SK-N-MC (cell line): ENCODE data around the gene GFI1B.

Experiments used
- DNase-seq: peaks from one replicate; pipeline ENCODE4 v3.0.0-alpha.2; 2011; ENCODE audit warnings: low read depth, low spot score
- H3K27ac ChIP-seq: fragments of 200-600 bp; sonication (generic); 2 replicates; pipeline ENCODE4 v1.5.1; 2016; ENCODE audit warnings: mixed run types
- H3K36me3 ChIP-seq: fragments of 200-600 bp; sonication (generic); 2 replicates; pipeline ENCODE4 v1.6.1; 2017; ENCODE audit warnings: antibody characterized with exemption, low read length, mixed read lengths; ENCODE audit not compliant: insufficient read depth
- H3K4me3 ChIP-seq: fragments of 200-600 bp; sonication (generic); 2 replicates; pipeline ENCODE4 v1.5.1; 2016
- H3K9ac ChIP-seq: fragments of 200-600 bp; sonication (generic); 2 replicates; pipeline ENCODE4 v1.8.0; 2017; ENCODE audit warnings: mixed run types, mixed read lengths; ENCODE audit not compliant: insufficient read length
- H3K9me3 ChIP-seq: fragments of 200-600 bp; sonication (generic); 2 replicates; pipeline ENCODE4 v1.6.1; 2017; ENCODE audit warnings: low read depth, mild to moderate bottlenecking, antibody characterized with exemption, low read length, moderate library complexity, mixed read lengths
- EZH2 ChIP-seq: fragments of 200-600 bp; sonication (generic); IDR thresholded peaks from one replicate; pipeline ENCODE4 v1.6.1; 2017; ENCODE audit warnings: antibody characterized with exemption
- FOXP2 ChIP-seq: optimal IDR thresholded peaks from 2 replicates; pipeline ENCODE3; 2011; ENCODE audit warnings: mild to moderate bottlenecking, moderate library complexity; ENCODE audit not compliant: insufficient read depth; ENCODE audit errors: extremely low read length, control extremely low read depth
- POLR2AphosphoS5 ChIP-seq: IDR thresholded peaks from 2 replicates; pipeline ENCODE4 v1.6.1; 2012; ENCODE audit warnings: mild to moderate bottlenecking, low read depth, low read length, borderline replicate concordance

The GFI1B gene

DNA sequence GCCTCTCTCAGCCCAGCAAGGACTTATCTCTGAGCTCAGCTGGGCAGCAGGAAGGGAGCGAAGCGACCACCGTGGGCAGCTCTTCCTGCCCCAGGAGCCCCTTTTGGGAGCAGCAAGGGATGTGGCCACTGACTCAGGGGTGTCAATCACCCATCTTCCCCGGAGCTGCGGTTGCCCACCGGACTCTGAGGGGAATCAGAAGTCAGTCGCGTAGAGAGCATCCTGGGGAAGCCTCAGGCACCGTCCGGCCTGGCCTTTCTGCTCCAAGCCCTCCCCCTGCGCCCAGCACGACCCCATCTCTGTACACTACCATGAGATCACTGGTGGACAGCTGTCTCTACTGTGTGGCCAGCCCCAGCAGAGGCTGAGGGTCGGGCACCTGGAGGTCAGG lies 24.6 kb downstream of the GFI1B start:
- DNase-seq, result no peak
- no peak overlapping the region for H3K4me3 ChIP-seq
- H3K9me3 ChIP-seq, result no peaks in the 10 kb centered on the region
- no peaks in the 10 kb centered on the region for H3K36me3 ChIP-seq
- H3K27ac ChIP-seq, result no peak overlapping the region
- TF ChIP-seq EZH2 (no peak), FOXP2 (no peak), POLR2AphosphoS5 (no peak)
- no peak overlapping the region for H3K9ac ChIP-seq

DNA sequence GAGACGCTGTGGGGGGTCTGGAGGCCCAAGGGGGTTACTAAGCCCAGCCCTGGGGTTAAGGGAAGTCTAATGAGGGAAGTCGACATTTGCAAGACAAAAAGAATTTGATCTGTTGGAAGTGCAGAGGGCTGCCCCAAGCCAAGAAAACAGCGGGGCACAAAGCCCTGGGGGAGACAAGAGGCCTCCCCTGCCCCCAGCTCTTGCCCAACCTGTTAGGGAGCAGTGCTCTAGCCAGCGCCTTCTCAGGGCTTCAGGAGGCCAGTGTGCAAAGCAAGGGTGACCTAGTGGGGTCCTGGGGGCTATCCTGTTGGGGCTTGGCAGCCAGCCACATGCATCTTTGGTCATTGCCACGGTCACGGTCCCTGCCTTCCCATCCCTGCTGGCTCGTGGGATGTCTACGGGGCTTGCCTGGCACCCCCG lies 25.2 kb downstream of the GFI1B start:
- TF ChIP-seq EZH2 (no peak), POLR2AphosphoS5 (no peak), FOXP2 (no peak)
- H3K9ac ChIP-seq, result no peak overlapping the region

DNA sequence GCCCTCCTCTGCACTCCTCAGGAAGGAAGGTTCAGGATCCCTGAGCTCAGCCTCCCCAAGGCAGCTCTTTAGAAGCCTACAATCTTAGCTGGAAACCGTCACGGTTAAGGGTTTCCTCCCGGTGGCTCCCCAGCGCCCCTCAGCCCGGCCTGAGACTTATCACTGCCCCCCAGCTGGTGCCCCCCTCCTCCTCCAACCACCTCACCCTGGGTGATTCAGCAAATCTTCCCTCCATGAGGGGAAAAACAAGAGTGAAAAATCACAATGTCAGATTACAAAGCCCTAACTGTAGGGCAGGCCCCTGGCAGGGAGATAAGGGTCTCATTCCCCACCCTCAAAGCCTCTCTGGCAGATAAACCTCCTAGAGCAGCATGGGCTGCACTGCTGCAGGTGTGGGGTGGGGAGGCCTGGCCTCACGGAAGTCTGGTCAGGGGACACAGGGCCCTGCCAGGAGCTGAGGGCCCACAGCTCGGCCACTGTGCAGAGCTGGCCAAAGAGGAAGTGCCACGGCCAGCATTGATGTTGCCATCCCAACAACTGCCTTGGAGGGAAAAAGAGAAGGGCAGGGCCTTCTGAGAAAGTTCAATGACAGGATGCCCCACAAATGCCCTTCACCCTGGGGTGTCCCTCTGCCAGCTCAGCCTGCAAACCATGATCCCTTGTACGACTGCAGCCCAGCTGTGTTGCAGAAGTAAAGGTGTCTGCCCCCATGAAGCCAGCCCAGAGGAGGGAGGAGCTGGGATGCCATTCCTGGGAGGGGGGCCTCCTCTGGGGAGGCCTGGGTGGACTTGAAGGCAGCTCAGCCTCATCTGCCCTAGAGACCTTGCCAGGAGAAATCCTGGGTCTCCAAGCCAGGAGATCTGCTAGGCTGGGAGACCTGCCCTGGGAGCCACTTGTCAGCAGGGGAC lies 25.9 kb downstream of the GFI1B start:
- no peak for DNase-seq
- Histone ChIP-seq H3K4me3 (no peak overlapping the region), H3K27ac (no peak overlapping the region), H3K36me3 (no peaks in the 10 kb centered on the region), H3K9ac (no peak overlapping the region), H3K9me3 (no peaks in the 10 kb centered on the region)
- no peak for TF ChIP-seq EZH2
- no peak for TF ChIP-seq POLR2AphosphoS5
- no peak for TF ChIP-seq FOXP2

More for the DNA sequence above, 25.2 kb downstream of the GFI1B start:
- Histone ChIP-seq H3K36me3 (no peaks in the 10 kb centered on the region), H3K9me3 (no peaks in the 10 kb centered on the region), H3K4me3 (no peak overlapping the region), H3K27ac (no peak overlapping the region)
- no peak for DNase-seq

DNA sequence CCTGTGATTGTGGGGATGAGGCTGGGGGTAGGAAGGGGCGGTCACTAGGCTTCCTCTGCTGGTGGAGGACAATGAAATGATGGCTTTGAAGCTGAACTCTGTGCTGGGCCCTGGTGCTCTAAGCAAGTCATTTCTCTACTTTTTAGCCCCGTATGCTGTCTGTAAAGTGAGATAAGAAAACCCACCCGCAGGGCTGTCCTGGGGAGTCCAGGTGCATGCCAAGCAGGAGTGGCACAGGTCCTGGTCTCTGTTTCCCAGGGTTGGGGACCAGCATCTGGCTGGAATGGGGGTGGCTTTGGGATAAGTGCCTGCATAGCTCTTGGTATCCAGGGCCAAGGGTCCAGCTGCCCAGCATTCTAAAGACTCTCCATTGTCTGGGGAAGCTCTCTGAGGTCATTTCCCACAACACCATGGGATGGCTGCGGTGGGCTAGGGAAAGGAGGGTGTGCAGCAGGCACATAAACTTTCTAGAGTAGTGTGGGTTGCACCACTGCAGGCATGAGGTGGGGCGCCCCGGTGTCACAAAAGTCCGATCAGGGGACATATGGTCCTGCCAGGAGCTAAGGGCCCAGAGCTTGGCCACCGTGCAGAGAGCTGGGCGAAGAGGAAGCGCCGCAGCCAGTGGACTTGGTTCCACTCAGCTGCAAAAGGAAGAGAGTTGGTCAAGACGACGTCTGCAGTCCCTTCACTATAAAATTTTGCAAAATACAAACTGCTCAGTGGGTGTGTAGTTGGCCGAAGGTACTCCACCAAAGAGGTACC lies 26.7 kb downstream of the GFI1B start:
- no peak for DNase-seq
- TF ChIP-seq FOXP2, result no peak
- TF ChIP-seq EZH2, result no peak
- TF ChIP-seq POLR2AphosphoS5, result no peak
- H3K27ac ChIP-seq, result no peak overlapping the region
- H3K36me3 ChIP-seq, result no peaks in the 10 kb centered on the region
- H3K9me3 ChIP-seq, result no peaks in the 10 kb centered on the region
- H3K4me3 ChIP-seq, result no peak overlapping the region
- no peak overlapping the region for H3K9ac ChIP-seq

DNA sequence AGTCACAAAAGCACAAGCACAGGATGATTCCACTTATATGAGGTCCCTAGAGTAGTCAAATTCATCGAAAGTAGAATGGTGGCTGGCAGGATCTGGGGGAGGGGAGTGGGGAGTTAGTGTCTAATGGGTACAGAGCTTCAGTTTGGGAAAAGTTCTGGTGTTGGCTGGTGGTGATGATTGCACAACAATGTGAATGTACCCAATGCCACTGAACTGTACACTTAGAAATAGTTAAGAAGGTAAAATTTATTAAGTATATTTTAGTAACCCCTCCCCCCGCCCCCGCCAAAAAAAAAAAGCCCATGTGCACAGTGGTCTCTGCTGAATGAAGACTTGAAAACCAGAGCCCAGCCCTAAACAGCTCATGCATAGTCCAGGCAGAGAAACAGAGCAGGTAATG lies 27.5 kb downstream of the GFI1B start:
- H3K9me3 ChIP-seq, result no peaks in the 10 kb centered on the region
- no peak overlapping the region for H3K4me3 ChIP-seq
- H3K36me3 ChIP-seq, result no peaks in the 10 kb centered on the region
- no peak overlapping the region for H3K27ac ChIP-seq
- no peak for TF ChIP-seq EZH2
- TF ChIP-seq POLR2AphosphoS5, result no peak
- no peak for TF ChIP-seq FOXP2
- H3K9ac ChIP-seq, result no peak overlapping the region
- DNase-seq, result no peak

DNA sequence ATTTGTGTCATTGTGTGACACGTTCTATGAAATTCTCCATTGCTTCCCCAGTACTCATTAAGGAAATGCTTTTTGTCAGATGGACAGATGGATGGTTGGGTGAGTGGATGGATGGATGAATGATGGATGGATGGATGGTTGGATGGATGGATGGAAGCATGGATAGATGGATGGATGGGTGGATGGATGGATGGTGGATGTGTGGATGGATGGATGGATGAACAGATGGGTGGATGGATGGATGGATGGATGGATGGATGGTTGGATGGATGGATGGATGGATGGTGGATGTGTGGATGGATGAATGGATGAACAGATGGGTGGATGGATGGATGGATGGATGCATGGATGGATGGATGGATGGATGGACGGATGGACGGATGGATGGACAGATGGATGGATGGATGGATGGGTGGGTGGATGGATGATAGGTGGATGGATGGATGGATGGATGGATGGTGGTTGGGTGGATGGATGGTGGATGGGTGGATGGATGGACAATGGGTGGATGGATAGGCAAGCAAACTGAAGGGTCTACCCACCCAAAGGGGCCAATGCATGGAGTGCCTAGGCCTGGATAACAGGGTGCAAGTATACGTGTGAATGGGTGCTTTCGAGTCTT lies 28.3 kb downstream of the GFI1B start:
- TF ChIP-seq POLR2AphosphoS5 (no peak), FOXP2 (no peak), EZH2 (no peak)
- DNase-seq, result no peak
- H3K27ac ChIP-seq, result no peak overlapping the region
- H3K9ac ChIP-seq, result no peak overlapping the region
- H3K4me3 ChIP-seq, result no peak overlapping the region
- H3K36me3 ChIP-seq, result no peaks in the 10 kb centered on the region
- no peaks in the 10 kb centered on the region for H3K9me3 ChIP-seq

DNA sequence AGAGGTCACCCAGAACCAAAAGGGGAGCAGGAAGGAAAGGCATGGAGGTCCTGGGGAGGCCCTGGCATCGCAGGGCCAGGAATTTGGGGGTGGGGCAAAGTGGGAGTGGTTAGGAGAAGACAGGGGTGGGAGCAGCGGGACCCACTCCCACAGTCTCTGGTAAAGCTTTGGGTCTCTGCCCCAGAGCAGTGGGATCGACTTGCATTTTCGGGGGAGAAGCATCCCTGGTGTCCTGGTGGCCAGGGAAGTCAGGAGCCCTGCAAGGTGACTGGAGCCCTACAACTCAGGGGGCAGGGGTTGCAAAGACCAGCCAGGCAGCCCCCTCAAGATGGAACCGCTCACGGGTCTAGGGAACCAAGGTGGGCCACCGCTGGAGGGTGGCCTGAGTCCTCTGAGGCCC lies 29.9 kb downstream of the GFI1B start:
- Histone ChIP-seq H3K4me3 (no peak overlapping the region), H3K9ac (no peak overlapping the region), H3K36me3 (no peaks in the 10 kb centered on the region), H3K27ac (no peak overlapping the region), H3K9me3 (no peaks in the 10 kb centered on the region)
- no peak for DNase-seq
- no peak for TF ChIP-seq FOXP2
- no peak for TF ChIP-seq POLR2AphosphoS5
- TF ChIP-seq EZH2, result no peak

DNA sequence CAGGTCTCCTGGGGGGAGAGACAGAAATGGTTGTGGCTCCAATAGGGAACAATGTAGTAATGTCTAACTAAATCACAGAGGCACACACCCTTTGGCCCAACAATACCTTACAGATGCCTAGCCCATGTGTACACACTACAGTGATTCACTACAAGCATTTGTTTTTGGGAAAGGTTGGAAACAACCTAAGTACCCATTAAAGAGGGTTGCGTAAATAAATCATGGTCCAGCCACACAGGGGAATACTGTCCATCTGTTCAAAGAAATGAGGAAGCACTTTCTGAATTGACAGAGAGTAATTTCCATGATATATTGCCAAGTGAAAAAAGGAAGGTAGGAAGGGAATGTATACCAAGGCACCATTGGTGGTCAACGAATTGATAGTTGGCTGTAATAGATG lies 30.3 kb downstream of the GFI1B start:
- DNase-seq, result no peak
- Histone ChIP-seq H3K9me3 (no peaks in the 10 kb centered on the region), H3K9ac (no peak overlapping the region), H3K36me3 (no peaks in the 10 kb centered on the region), H3K4me3 (no peak overlapping the region), H3K27ac (no peak overlapping the region)
- no peak for TF ChIP-seq EZH2
- TF ChIP-seq FOXP2, result no peak
- TF ChIP-seq POLR2AphosphoS5, result no peak
